ENCODE data around the gene WDFY4. TPM values are rescaled to one million over a fixed set of nuclear protein-coding genes. Genes with fewer than 3 reads are reported as not detected.

WDFY4 gene
- total and polyA plus RNA-seq, 2 of the 4 experiments (the other 2 are of a cell fraction), result not detected

- CTCF ChIA-PET, result no interaction called here
- TF ChIP-seq RAD21 (IDR thresholded peaks at IDR 0.05; ENCODE audit: low read length) (no peak), MXI1 (IDR thresholded peaks at IDR 0.05; ENCODE audit: borderline replicate concordance, low read depth, low read length) (no peak), BHLHE40 (IDR thresholded peaks at IDR 0.05; ENCODE audit: low read depth, low read length) (no peak), CHD1 (IDR thresholded peaks at IDR 0.05; ENCODE audit: low read depth, low read length) (no peak), NFE2L2 (IDR thresholded peaks at IDR 0.05; ENCODE audit: low read depth, low read length) (no peak), RFX5 (IDR thresholded peaks at IDR 0.05; ENCODE audit: low read depth, low read length) (no peak), MAFK (IDR thresholded peaks at IDR 0.05; ENCODE audit: low read depth, low read length) (no peak), MAZ (IDR thresholded peaks at IDR 0.05; ENCODE audit: borderline replicate concordance, low read depth, low read length) (no peak), FOS (IDR thresholded peaks at IDR 0.05; ENCODE audit: low read depth, low read length) (no peak), POLR2A (IDR thresholded peaks at IDR 0.05; ENCODE audit: low read depth, low read length) (no peak), RCOR1 (IDR thresholded peaks at IDR 0.05; ENCODE audit: insufficient replicate concordance, low read length) (no peak), CEBPB (IDR thresholded peaks at IDR 0.05; ENCODE audit: low read depth, low read length) (no peak), SMC3 (IDR thresholded peaks at IDR 0.05; ENCODE audit: low read depth, low read length) (no peak)
- TF ChIP-seq, protein P1, sequence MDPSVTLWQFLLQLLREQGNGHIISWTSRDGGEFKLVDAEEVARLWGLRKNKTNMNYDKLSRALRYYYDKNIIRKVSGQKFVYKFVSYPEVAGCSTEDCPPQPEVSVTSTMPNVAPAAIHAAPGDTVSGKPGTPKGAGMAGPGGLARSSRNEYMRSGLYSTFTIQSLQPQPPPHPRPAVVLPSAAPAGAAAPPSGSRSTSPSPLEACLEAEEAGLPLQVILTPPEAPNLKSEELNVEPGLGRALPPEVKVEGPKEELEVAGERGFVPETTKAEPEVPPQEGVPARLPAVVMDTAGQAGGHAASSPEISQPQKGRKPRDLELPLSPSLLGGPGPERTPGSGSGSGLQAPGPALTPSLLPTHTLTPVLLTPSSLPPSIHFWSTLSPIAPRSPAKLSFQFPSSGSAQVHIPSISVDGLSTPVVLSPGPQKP (IDR thresholded peaks at IDR 0.05; ENCODE audit: borderline replicate concordance, low read depth, low read length), result no peak
- TF ChIP-seq, protein P2, sequence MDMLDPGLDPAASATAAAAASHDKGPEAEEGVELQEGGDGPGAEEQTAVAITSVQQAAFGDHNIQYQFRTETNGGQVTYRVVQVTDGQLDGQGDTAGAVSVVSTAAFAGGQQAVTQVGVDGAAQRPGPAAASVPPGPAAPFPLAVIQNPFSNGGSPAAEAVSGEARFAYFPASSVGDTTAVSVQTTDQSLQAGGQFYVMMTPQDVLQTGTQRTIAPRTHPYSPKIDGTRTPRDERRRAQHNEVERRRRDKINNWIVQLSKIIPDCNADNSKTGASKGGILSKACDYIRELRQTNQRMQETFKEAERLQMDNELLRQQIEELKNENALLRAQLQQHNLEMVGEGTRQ (IDR thresholded peaks at IDR 0.05; ENCODE audit: low read depth, low read length), result no peak
Measured at GRCh38 chr10:48692748-48693147, 8.1 kb downstream of the WDFY4 start.

More at GRCh38 chr10:48692748-48693147, 8.1 kb downstream of the WDFY4 start:
- Histone ChIP-seq H3K36me3 (ENCODE audit: control insufficient read depth, insufficient read depth, low read length) (no peaks in the 10 kb centered on the region), H2BK5ac (ENCODE audit: low read depth, low read length, poor library complexity, severe bottlenecking) (no peak overlapping the region), H2AFZ (replicated peaks; ENCODE audit: low read length, poor library complexity) (no peak overlapping the region), H4K8ac (ENCODE audit: low read depth in 2 of 2, low read length in 2 of 2) (no peak overlapping the region), H3K9me1 (ENCODE audit: insufficient read depth, low read length) (no peaks in the 10 kb centered on the region), H3K79me1 (ENCODE audit: low read depth in 1 of 2, low read length in 2 of 2) (no peaks in the 10 kb centered on the region), H3K4me3 (ENCODE audit: insufficient read depth, low read depth, low read length) (no peak overlapping the region), H3K4me2 (ENCODE audit: low read depth, low read length) (no peak overlapping the region), H3K4ac (ENCODE audit: low read depth, low read length) (no peak overlapping the region), H4K20me1 (ENCODE audit: insufficient read depth, low read length) (no peaks in the 10 kb centered on the region), H4K5ac (ENCODE audit: low read depth, low read length) (no peak overlapping the region), H3K9ac (ENCODE audit: low read depth, low read length) (no peak overlapping the region), H2BK20ac (ENCODE audit: low read depth, low read length) (no peak overlapping the region), H2AK5ac (ENCODE audit: low read depth, low read length) (no peak overlapping the region), H4K91ac (ENCODE audit: insufficient read depth, low read depth, low read length) (no peak overlapping the region), H3K23ac (ENCODE audit: low read depth, low read length) (no peak overlapping the region), H3K27me3 (ENCODE audit: control insufficient read depth, insufficient read depth, low read length) (peaks cover 23% of the 10 kb centered on the region), H3K27ac (ENCODE audit: insufficient read depth, low read length) (no peak overlapping the region), H3K9me3 (ENCODE audit: control insufficient read depth, insufficient read depth, low read length) (no peaks in the 10 kb centered on the region), H2AK9ac (replicated peaks; ENCODE audit: low read depth, low read length, poor library complexity) (no peak overlapping the region), H2BK15ac (ENCODE audit: low read depth, low read length) (no peak overlapping the region), H3K56ac (ENCODE audit: extremely low read depth, insufficient read depth, low read length) (no peak overlapping the region), H3K4me1 (ENCODE audit: control insufficient read depth, insufficient read depth, low read length) (no peaks in the 10 kb centered on the region), H2BK120ac (ENCODE audit: low read depth, low read length) (no peak overlapping the region), H3K14ac (replicated peaks; ENCODE audit: low read depth, low read length) (no peak overlapping the region), H3K18ac (ENCODE audit: low read depth, low read length) (no peak overlapping the region)
- WGBS, 2 experiments (ENCODE audit: extremely low coverage in 2 of 2, insufficient read length in 1 of 2), result 69% methylated on average over 4 of the region's 4 CpGs; no CpG with 5 or more reads in 1 of the 2 experiments
- intact Hi-C loops (cut with micrococcal nuclease) (no loop called here), dilution Hi-C loops (cut with HindIII; ENCODE audit: low sequenced_read_pairs, unreplicated experiment) (no loop called here), in situ Hi-C loops (cut with MboI; ENCODE audit: low sequenced_read_pairs) (no loop called here)
- no peak for ATAC-seq (ENCODE audit: low read depth)
- no peak for DNase-seq
- no TSS peak for BruUV-seq (replicated peaks)
- POLR2A ChIA-PET (ENCODE audit: unreplicated experiment), result no interaction called here

Measured in IMR-90 (cell line).